Measurements from ENCODE around the gene SSC5D. TPM values are rescaled to one million over a fixed set of nuclear protein-coding genes. Genes with fewer than 3 reads are reported as not detected.

Gene SSC5D
- total and polyA plus RNA-seq, 2 experiments from 2014 or later: 0.60 to 0.89 TPM

DNA sequence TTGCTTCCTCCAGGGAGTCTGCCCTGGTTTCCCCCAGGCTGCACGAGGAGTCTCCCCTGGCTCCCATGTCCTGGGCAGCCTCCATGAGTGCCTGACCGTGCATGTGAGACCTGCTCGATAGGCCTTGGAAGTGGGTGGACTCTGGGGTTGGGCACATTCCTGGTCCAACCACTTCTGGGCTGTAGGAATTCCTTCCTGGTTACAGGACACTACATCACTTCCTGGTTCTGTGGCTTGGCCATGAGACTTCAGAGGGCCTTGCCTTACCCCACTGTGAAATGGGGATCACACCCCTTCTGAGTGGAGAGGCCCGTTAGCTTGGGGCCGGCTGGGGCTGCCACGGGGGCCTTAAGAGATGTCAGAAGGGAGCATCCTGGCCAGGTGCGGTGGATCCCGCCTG lies 15.8 kb upstream of the SSC5D start:
- no peak for TF ChIP-seq CTCF (IDR thresholded peaks at IDR 0.05; ENCODE audit: low read depth, low read length)
- peak in 1 of 2 donors; percentile 62 for DNase-seq (ENCODE audit: low read depth in 1 of 2, low spot score in 1 of 2)
- no peak overlapping the region for H3K27ac ChIP-seq
- no peaks in the 10 kb centered on the region for H3K4me1 ChIP-seq (ENCODE audit: low read depth)
- no peaks in the 10 kb centered on the region for H3K9me3 ChIP-seq (ENCODE audit: low read depth)
- no peaks in the 10 kb centered on the region for H3K27me3 ChIP-seq
- H3K4me3 ChIP-seq: no peak overlapping the region
- H3K36me3 ChIP-seq: no peaks in the 10 kb centered on the region

DNA sequence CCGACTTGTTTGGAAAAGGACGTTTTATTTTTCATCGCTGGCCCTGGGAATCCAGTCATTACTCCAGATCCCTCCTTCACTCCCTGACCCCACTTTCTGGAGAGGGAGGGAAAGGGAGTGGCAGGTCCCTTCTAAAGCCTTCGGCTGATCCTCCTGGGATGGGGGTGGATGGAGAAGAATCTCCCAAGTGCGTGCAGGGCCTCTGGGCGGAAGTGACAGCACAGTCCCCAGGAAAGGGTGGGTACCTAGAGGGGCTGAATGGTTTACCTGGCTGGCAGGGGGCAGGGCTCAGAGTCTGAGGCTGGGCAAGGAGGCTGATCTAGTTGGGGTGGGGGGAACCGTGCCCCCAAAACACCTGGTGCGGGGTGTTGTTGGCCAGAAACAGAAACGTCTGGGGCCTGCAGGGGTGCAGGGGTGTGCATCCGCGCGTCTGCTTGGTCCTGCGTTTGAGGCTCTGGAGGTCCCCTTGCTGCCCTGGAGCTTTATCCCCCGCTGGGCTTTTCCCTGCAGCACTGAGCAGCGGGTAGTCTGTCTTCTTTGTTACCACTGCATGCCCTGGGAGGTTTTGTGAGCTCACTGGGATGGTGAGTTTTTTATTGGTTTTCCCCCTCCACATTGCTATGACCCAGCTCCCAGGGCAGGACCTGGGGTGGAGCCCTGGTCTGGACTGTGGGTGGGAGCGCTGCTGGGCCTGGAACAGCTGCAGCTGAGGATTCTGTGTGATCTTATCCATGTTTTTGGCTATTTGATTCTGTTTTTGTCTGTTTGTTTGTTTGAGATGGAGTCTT lies 14.8 kb upstream of the SSC5D start:
- peaks cover 3% of the 10 kb centered on the region for H3K4me1 ChIP-seq (ENCODE audit: low read depth)
- H3K4me3 ChIP-seq: no peak overlapping the region
- no peaks in the 10 kb centered on the region for H3K36me3 ChIP-seq
- H3K9me3 ChIP-seq (ENCODE audit: low read depth): no peaks in the 10 kb centered on the region
- TF ChIP-seq CTCF (IDR thresholded peaks at IDR 0.05; ENCODE audit: low read depth, low read length): no peak
- DNase-seq (ENCODE audit: low read depth in 1 of 2, low spot score in 1 of 2): no peak
- no peaks in the 10 kb centered on the region for H3K27me3 ChIP-seq
- no peak overlapping the region for H3K27ac ChIP-seq

GRCh38 chr19:55474269-55475265 lies 13.7 kb upstream of the SSC5D start:
- DNase-seq (ENCODE audit: low read depth in 1 of 2, low spot score in 1 of 2): no peak
- Histone ChIP-seq H3K36me3 (no peaks in the 10 kb centered on the region), H3K27me3 (no peaks in the 10 kb centered on the region), H3K9me3 (ENCODE audit: low read depth) (no peaks in the 10 kb centered on the region), H3K4me1 (ENCODE audit: low read depth) (peaks cover 3% of the 10 kb centered on the region), H3K4me3 (no peak overlapping the region), H3K27ac (no peak overlapping the region)
- TF ChIP-seq CTCF (IDR thresholded peaks at IDR 0.05; ENCODE audit: low read depth, low read length): no peak

GRCh38 chr19:55476100-55476775 lies 12.0 kb upstream of the SSC5D start, which contains the start of gene ZNF628:
Gene ZNF628, plus strand, starts transcription at chr19:55476617. Its CDS starts 3,294 bp downstream, at chr19:55479911.
- no peaks in the 10 kb centered on the region for H3K27me3 ChIP-seq
- H3K36me3 ChIP-seq: no peaks in the 10 kb centered on the region
- DNase-seq (ENCODE audit: low read depth in 1 of 2, low spot score in 1 of 2): peak; percentile 99
- peak within 1 kb of the TSS; percentile 96 for H3K27ac ChIP-seq
- peaks cover 3% of the 10 kb centered on the region for H3K4me1 ChIP-seq (ENCODE audit: low read depth)
- no peaks in the 10 kb centered on the region for H3K9me3 ChIP-seq (ENCODE audit: low read depth)
- H3K4me3 ChIP-seq: peak within 1 kb of the TSS; percentile 92
- no peak for TF ChIP-seq CTCF (IDR thresholded peaks at IDR 0.05; ENCODE audit: low read depth, low read length)

- peaks cover 3% of the 10 kb centered on the region for H3K4me1 ChIP-seq (ENCODE audit: low read depth)
- no peaks in the 10 kb centered on the region for H3K9me3 ChIP-seq (ENCODE audit: low read depth)
- peaks cover 2% of the 10 kb centered on the region for H3K36me3 ChIP-seq
- DNase-seq (ENCODE audit: low read depth in 1 of 2, low spot score in 1 of 2): no peak
- no peaks in the 10 kb centered on the region for H3K27me3 ChIP-seq
- no peak for TF ChIP-seq CTCF (IDR thresholded peaks at IDR 0.05; ENCODE audit: low read depth, low read length)
- no peak overlapping the region for H3K27ac ChIP-seq
- H3K4me3 ChIP-seq: no peak overlapping the region
Observed at GRCh38 chr19:55477905-55478304, 10.3 kb upstream of the SSC5D start.

All from cardiac muscle cell (in vitro differentiated cells and primary cell).